Hepatocyte (in vitro differentiated cells): ENCODE results near the gene PNMA8C. TPM values are rescaled to one million over a fixed set of nuclear protein-coding genes. Genes with fewer than 3 reads are reported as not detected.

Experiments
- DNase-seq: peaks from one replicate; pipeline ENCODE4 v3.0.0-alpha.2; 2016; ENCODE audit warnings: low spot score
- H2AFZ ChIP-seq: fragments of 200-600 bp; sonication (generic); 2 replicates; pipeline ENCODE4 v1.6.0; 2016; ENCODE audit warnings: antibody characterized with exemption, mild to moderate bottlenecking
- H3K27ac ChIP-seq: fragments of 200-600 bp; sonication (generic); 2 replicates; pipeline ENCODE4 v1.5.1; 2016; ENCODE audit warnings: mild to moderate bottlenecking
- H3K27me3 ChIP-seq: fragments of 200-600 bp; sonication (generic); 2 replicates; pipeline ENCODE4 v1.6.1; 2016
- H3K36me3 ChIP-seq: fragments of 200-600 bp; sonication (generic); replicated peaks from 2 replicates; pipeline ENCODE4 v1.5.1; 2016; ENCODE audit warnings: low read depth; ENCODE audit not compliant: insufficient read depth
- H3K4me1 ChIP-seq: fragments of 200-600 bp; sonication (generic); 2 replicates; pipeline ENCODE4 v1.5.1; 2016; ENCODE audit warnings: mild to moderate bottlenecking, moderate library complexity; ENCODE audit not compliant: insufficient read depth
- H3K4me2 ChIP-seq: fragments of 200-600 bp; sonication (generic); 2 replicates; pipeline ENCODE4 v1.6.0; 2016
- H3K4me3 ChIP-seq: fragments of 200-600 bp; sonication (generic); 2 replicates; pipeline ENCODE4 v1.5.1; 2016; ENCODE audit warnings: mild to moderate bottlenecking
- H3K79me2 ChIP-seq: fragments of 200-600 bp; sonication (generic); 2 replicates; pipeline ENCODE4 v1.6.0; 2017; ENCODE audit warnings: mild to moderate bottlenecking
- H3K9me2 ChIP-seq: fragments of 200-600 bp; sonication (generic); replicated peaks from 2 replicates; pipeline ENCODE4 v1.6.0; 2017; ENCODE audit warnings: mild to moderate bottlenecking; ENCODE audit not compliant: insufficient read depth
- H3K9me3 ChIP-seq: fragments of 200-600 bp; sonication (generic); 2 replicates; pipeline ENCODE4 v1.5.1; 2016; ENCODE audit warnings: low read depth, mild to moderate bottlenecking
- H4K20me1 ChIP-seq: fragments of 200-600 bp; sonication (generic); 2 replicates; pipeline ENCODE4 v1.6.0; 2016; ENCODE audit warnings: mild to moderate bottlenecking; ENCODE audit not compliant: insufficient read depth, poor library complexity, severe bottlenecking
- CTCF ChIP-seq: fragments of 200-600 bp; sonication (generic); IDR thresholded peaks from 2 replicates; pipeline ENCODE4 v1.5.1; 2016; ENCODE audit warnings: antibody characterized with exemption, mild to moderate bottlenecking; ENCODE audit not compliant: poor library complexity
- EZH2 ChIP-seq: fragments of 200-600 bp; sonication (generic); IDR thresholded peaks from 2 replicates; pipeline ENCODE4 v1.6.1; 2016; ENCODE audit warnings: antibody characterized with exemption, mild to moderate bottlenecking, borderline replicate concordance
- EZH2phosphoT487 ChIP-seq: fragments of 200-600 bp; sonication (generic); IDR thresholded peaks from one replicate; pipeline ENCODE4 v1.6.1; 2018; ENCODE audit warnings: antibody characterized with exemption, mild to moderate bottlenecking, low read depth, moderate library complexity; ENCODE audit not compliant: unreplicated experiment, severe bottlenecking
- WGBS: methylation state at CpG from one replicate; pipeline ENCODE4 v1.1.6; 2016; ENCODE audit warnings: low lambda C conversion rate; ENCODE audit errors: missing lambda C conversion rate; 5-methylcytosine and 5-hydroxymethylcytosine counted together
- polyA plus RNA-seq: library from polyadenylated mRNA; unstranded; fragments of >200 nt; fragmentation: Nextera tagmentation; extraction: Ambion mirVana; gene quantifications from 2 replicates; pipeline ENCODE4 v1.2.1, GENCODE V29; 2016
- total RNA-seq: library from RNA; depleted of rRNA; stranded (reverse); fragments of >200 nt; gene quantifications from 2 replicates; pipeline ENCODE4 v1.2.3, GENCODE V29; 2014

PNMA8C gene
- total and polyA plus RNA-seq, 2 experiments from 2014 or later: 0.27 TPM; not detected in 1

- H2AFZ ChIP-seq: no peak overlapping the region
- H3K4me3 ChIP-seq: no peak overlapping the region
- H3K36me3 ChIP-seq: no peaks in the 10 kb centered on the region
- H3K27ac ChIP-seq: no peak overlapping the region
- H3K79me2 ChIP-seq: no peaks in the 10 kb centered on the region
- H3K4me1 ChIP-seq: no peaks in the 10 kb centered on the region
- H3K9me2 ChIP-seq: no peaks in the 10 kb centered on the region
- H3K4me2 ChIP-seq: no peak overlapping the region
- H3K27me3 ChIP-seq: no peaks in the 10 kb centered on the region
- H3K9me3 ChIP-seq: no peaks in the 10 kb centered on the region
- TF ChIP-seq EZH2 (no peak), EZH2phosphoT487 (no peak), CTCF (no peak)
- 94% methylated on average over 2 of the region's 2 CpGs for WGBS
- no peaks in the 10 kb centered on the region for H4K20me1 ChIP-seq
- no peak for DNase-seq
These were observed 32.8 kb upstream of the PNMA8C start for GRCh38 chr19:46461537-46461936.

GRCh38 chr19:46460981-46461380 lies 32.2 kb upstream of the PNMA8C start:
- TF ChIP-seq EZH2 (no peak), CTCF (no peak), EZH2phosphoT487 (no peak)
- H3K27me3 ChIP-seq: no peaks in the 10 kb centered on the region
- no peak overlapping the region for H3K27ac ChIP-seq
- H3K9me2 ChIP-seq: no peaks in the 10 kb centered on the region
- no peaks in the 10 kb centered on the region for H3K4me1 ChIP-seq
- no peaks in the 10 kb centered on the region for H3K79me2 ChIP-seq
- H3K4me3 ChIP-seq: no peak overlapping the region
- H3K36me3 ChIP-seq: no peaks in the 10 kb centered on the region
- H4K20me1 ChIP-seq: no peaks in the 10 kb centered on the region
- H3K4me2 ChIP-seq: no peak overlapping the region
- no peak overlapping the region for H2AFZ ChIP-seq
- H3K9me3 ChIP-seq: no peaks in the 10 kb centered on the region
- WGBS: 90% methylated on average over 1 of the region's 1 CpG
- DNase-seq: no peak

GRCh38 chr19:46460055-46460454 lies 31.3 kb upstream of the PNMA8C start:
- no peak for TF ChIP-seq CTCF
- no peak for TF ChIP-seq EZH2
- TF ChIP-seq EZH2phosphoT487: no peak
- H2AFZ ChIP-seq: no peak overlapping the region
- no peaks in the 10 kb centered on the region for H3K4me1 ChIP-seq
- H3K4me2 ChIP-seq: no peak overlapping the region
- no peak overlapping the region for H3K4me3 ChIP-seq
- no peaks in the 10 kb centered on the region for H4K20me1 ChIP-seq
- no peaks in the 10 kb centered on the region for H3K9me2 ChIP-seq
- H3K36me3 ChIP-seq: no peaks in the 10 kb centered on the region
- WGBS: 94% methylated on average over 2 of the region's 2 CpGs
- no peaks in the 10 kb centered on the region for H3K79me2 ChIP-seq
- no peaks in the 10 kb centered on the region for H3K27me3 ChIP-seq
- H3K27ac ChIP-seq: no peak overlapping the region
- no peak for DNase-seq
- no peaks in the 10 kb centered on the region for H3K9me3 ChIP-seq

- DNase-seq: no peak
- H3K9me2 ChIP-seq: no peaks in the 10 kb centered on the region
- no peaks in the 10 kb centered on the region for H3K4me1 ChIP-seq
- no peak overlapping the region for H3K4me2 ChIP-seq
- H3K9me3 ChIP-seq: no peaks in the 10 kb centered on the region
- H3K27ac ChIP-seq: no peak overlapping the region
- H3K79me2 ChIP-seq: no peaks in the 10 kb centered on the region
- H3K27me3 ChIP-seq: no peaks in the 10 kb centered on the region
- no peak for TF ChIP-seq EZH2
- no peak for TF ChIP-seq CTCF
- no peak for TF ChIP-seq EZH2phosphoT487
- no peak overlapping the region for H3K4me3 ChIP-seq
- no peak overlapping the region for H2AFZ ChIP-seq
- no peaks in the 10 kb centered on the region for H4K20me1 ChIP-seq
- WGBS: 98% methylated on average over 5 of the region's 5 CpGs
- H3K36me3 ChIP-seq: no peaks in the 10 kb centered on the region
These were observed 28.2 kb upstream of the PNMA8C start for GRCh38 chr19:46456930-46457329.
